Left kidney (tissue), 2 donors: ENCODE measurements around the gene OOEP. TPM values are rescaled to one million over a fixed set of nuclear protein-coding genes. Genes with fewer than 3 reads are reported as not detected.

Source experiments
- DNase-seq: peaks from one replicate; pipeline ENCODE4 v3.0.0-alpha.2; 2013
- polyA plus RNA-seq: library from polyadenylated mRNA; unstranded; fragments of 120-200 nt; gene quantifications from one replicate; pipeline ENCODE4 v1.2.1, GENCODE V29; 2013; ENCODE audit not compliant: insufficient read length

OOEP gene
- polyA plus RNA-seq, 1 donor = not detected

DNA sequence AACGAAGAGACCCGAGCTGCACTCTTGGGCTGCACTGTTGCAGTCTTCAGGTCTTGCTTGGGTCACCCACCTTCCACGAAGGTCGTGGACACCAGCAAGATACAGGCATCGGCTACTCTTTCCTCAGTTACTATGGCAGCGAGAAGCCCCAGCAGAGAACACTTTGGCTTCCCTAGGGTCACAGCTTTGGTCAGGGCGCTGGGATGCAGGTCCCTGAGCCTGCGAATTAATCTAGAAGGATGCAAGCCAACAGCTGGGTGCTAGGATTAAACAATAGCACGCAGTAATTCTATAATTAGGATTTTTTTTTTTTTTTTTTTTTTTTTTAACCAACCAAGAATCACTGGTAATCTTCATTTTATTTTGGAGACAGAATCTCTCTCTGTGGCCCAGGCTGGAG lies 5.1 kb downstream of the OOEP start:
- DNase-seq = no peak

- no peak for DNase-seq
Observed at GRCh38 chr6:73364121-73364520, 5.6 kb downstream of the OOEP start.

GRCh38 chr6:73363537-73363875 lies 6.2 kb downstream of the OOEP start:
- DNase-seq = no peak

DNA sequence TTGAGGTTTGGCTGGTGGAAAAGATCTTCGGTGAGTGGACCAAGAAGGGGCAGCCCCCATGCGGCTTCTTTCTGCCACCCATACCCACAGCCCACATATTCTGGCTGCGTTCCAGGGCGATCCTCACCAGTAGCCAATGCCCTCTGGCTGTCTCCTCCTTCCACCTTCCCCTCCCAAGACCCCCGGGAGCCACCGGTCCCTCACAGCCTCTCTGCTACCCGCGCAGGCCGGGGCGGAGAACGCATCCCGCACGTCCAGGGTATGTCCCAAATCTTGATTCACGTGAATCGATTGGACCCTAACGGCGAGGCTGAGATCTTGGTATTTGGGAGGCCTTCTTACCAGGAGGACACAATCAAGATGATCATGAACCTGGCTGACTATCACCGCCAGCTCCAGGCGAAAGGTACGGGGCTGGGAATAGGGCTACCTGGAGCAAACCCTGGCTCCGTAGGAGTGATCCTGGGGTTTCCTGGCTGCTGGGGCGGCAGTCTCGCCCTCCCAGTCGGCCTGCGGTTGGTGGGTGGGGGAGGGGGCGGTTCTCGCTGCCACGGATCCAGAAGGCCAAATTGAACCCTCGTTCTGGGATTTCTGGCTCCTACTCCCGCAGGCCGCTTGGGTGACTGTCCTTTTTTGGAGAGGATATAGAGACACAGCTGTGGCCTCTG lies 6.7 kb downstream of the OOEP start:
- DNase-seq = no peak

GRCh38 chr6:73362358-73362757 lies 7.3 kb downstream of the OOEP start, which contains the start of gene KHDC3L:
Gene KHDC3L (plus strand): TSS chr6:73362658. CDS start chr6:73362730, 72 bp downstream.
- no peak for DNase-seq

- DNase-seq = no peak
Observed at GRCh38 chr6:73353636-73354593, 15.8 kb downstream of the OOEP start, which contains the start of gene DPPA5. Gene DPPA5 (minus strand): TSS chr6:73354276. CDS start chr6:73354225, 51 bp downstream.

DNA sequence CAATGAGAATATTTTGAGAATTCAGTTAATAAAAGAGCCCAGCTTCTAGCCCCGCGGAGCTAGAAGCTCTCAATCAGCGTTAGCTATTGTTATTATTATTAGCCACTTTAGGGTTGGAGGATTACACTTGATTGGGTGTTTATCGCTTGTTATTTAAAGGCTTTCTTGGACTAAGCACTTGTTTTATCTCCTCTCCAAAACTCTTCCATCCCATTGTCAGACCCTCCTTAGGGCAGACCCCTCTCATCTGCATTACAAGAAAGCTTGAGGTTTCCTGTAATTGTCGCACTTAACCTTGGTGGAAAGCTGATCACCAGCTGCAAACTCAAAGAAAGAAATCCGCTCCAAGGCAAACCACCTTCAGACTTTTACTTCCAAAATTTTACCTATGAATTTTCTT lies 20.4 kb downstream of the OOEP start:
- DNase-seq = no peak

GRCh38 chr6:73348550-73349204 lies 21.0 kb downstream of the OOEP start:
- no peak for DNase-seq

- DNase-seq = no peak
Observed at GRCh38 chr6:73343164-73343563, 26.5 kb downstream of the OOEP start.

GRCh38 chr6:73342174-73342573 lies 27.5 kb downstream of the OOEP start:
- DNase-seq = no peak

- DNase-seq = no peak
Observed at GRCh38 chr6:73341335-73341734, 28.4 kb downstream of the OOEP start.

DNA sequence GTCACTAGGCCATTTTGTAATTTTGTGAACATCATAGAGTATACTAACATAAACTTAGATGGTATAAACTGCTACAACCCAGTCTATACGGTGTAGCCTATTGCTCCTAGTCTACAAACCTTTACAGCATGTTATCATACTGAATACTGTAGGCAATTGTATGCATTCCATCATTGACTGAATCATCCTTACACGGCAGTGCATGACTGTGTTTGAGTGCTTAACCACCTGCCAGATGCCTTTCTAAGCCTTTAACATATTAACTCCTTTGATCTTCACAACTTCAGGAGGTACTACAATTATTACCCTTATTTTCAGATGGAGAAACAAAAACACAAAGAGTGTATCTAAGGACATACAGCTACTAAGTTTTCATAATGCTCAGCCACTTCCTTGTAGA lies 29.6 kb downstream of the OOEP start:
- DNase-seq = no peak

DNA sequence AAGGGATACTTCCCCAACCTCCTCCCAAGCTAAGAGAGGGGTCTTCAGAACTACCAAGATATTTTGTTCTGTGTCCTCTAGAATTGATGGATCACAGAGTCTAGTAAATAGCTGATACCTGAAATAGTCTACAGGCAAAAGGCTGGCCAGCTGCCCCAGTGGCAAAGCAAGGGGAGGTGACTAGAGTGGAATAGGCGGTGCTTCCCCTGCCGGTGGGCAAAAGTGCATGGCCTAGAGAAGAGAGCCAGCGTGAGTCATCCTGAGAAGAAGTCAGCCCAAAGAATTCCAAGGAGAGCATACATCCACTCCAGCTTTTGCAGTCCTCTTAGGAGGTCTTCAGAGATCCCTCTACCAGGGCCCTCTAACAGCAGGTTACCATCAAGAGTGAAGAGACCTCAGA lies 30.4 kb downstream of the OOEP start:
- no peak for DNase-seq

- DNase-seq = no peak
Observed at GRCh38 chr6:73329201-73329600, 40.5 kb downstream of the OOEP start.

- DNase-seq = no peak
Observed at GRCh38 chr6:73328790-73329189, 40.9 kb downstream of the OOEP start.

GRCh38 chr6:73325656-73326055 lies 44.0 kb downstream of the OOEP start:
- no peak for DNase-seq

DNA sequence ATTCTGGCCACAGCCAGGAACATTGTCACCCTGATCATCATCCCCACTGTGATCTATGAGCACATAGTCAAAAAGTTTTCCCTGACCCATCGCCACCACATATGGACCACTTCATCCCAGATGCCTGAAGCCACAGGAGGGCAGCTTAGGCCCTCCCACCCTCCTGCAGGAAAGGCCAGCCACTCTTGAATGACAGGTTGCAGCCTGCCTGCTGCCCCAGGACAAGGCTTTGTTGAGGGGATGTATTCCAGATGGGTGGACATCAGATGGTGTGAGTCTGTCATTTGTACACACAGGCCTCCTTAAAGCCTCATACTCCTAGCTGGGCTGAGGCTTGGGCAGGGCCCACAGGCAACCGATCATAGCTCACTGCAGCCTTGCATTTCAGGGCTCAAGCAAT lies 46.4 kb downstream of the OOEP start:
- DNase-seq = no peak

Other genes with a start within 250 kb of the OOEP start
- gene KHDC1L, start 144.4 kb downstream of the OOEP start, polyA plus RNA-seq = 0.62 TPM
- gene KHDC1, start 106.7 kb downstream of the OOEP start, polyA plus RNA-seq = 12.3 TPM
- gene DPPA5, start 15.6 kb downstream of the OOEP start, polyA plus RNA-seq = not detected
- not detected for gene KHDC3L, start 7.2 kb downstream of the OOEP start, polyA plus RNA-seq
- gene DDX43, start 24.9 kb upstream of the OOEP start, polyA plus RNA-seq = 0.40 TPM
- gene CGAS, start 82.4 kb upstream of the OOEP start, polyA plus RNA-seq = 2.9 TPM
- gene MTO1, start 91.8 kb upstream of the OOEP start, polyA plus RNA-seq = 38.6 TPM
- gene EEF1A1, start 151.1 kb upstream of the OOEP start, polyA plus RNA-seq = 19,137 TPM